HAP-1 (cell line): ENCODE data around the gene IER3IP1.
"Not testable (repeated sequence)": the region's sequence is repeated elsewhere in the genome, so short reads cannot be mapped to it uniquely, and the experiment has no call there.

Source experiments
- DNase-seq, 2 experiments: peaks; one replicate each; pipeline ENCODE4 v3.0.0-alpha.2; 2016 to 2020; ENCODE audit warnings: low spot score in 2 of 2
- H3K27me3 ChIP-seq: fragments of 250-450 bp; sonication (Bioruptor Pico); 2 replicates; pipeline ENCODE4 v1.5.1; 2020; ENCODE audit warnings: low read depth, mild to moderate bottlenecking, moderate library complexity
- H3K36me3 ChIP-seq: fragments of 250-450 bp; sonication (Bioruptor Pico); replicated peaks from 2 replicates; pipeline ENCODE4 v1.5.1; 2020; ENCODE audit warnings: mild to moderate bottlenecking
- H3K4me1 ChIP-seq: fragments of 250-450 bp; sonication (Bioruptor Pico); 2 replicates; pipeline ENCODE4 v1.5.1; 2020; ENCODE audit warnings: mild to moderate bottlenecking
- H3K4me3 ChIP-seq: fragments of 250-450 bp; sonication (Bioruptor Pico); 2 replicates; pipeline ENCODE4 v1.5.1; 2020; ENCODE audit warnings: mild to moderate bottlenecking, moderate library complexity
- H3K9me3 ChIP-seq: fragments of 250-450 bp; sonication (Bioruptor Pico); 2 replicates; pipeline ENCODE4 v1.5.1; 2020; ENCODE audit warnings: mild to moderate bottlenecking, moderate library complexity
- in situ Hi-C: fragments of 300-500 bp; cut with MboI; formaldehyde crosslinking; loops from 3 replicates; pipeline ENCODE4 v1.14.3; 2020; ENCODE audit warnings: low sequenced_read_pairs, inconsistent platforms, mixed read lengths

Gene IER3IP1

GRCh38 chr18:47175283-47175897 is 774 bp downstream of the IER3IP1 start:
- no peaks in the 10 kb centered on the region for H3K36me3 ChIP-seq
- H3K4me3 ChIP-seq, result peak overlapping the region; percentile 99
- no peaks in the 10 kb centered on the region for H3K9me3 ChIP-seq
- peak in 1 of 2 experiments; percentile 32 for DNase-seq
- no peaks in the 10 kb centered on the region for H3K27me3 ChIP-seq
- in situ Hi-C loops, result no loop called here
- peaks cover 3% of the 10 kb centered on the region; the same call in 1 of the 2 replicates for H3K4me1 ChIP-seq

- in situ Hi-C loops, result no loop called here
- H3K36me3 ChIP-seq, result no peaks in the 10 kb centered on the region
These were observed 1.5 kb downstream of the IER3IP1 start for GRCh38 chr18:47174545-47175116.

GRCh38 chr18:47172476-47172875 is 3.7 kb downstream of the IER3IP1 start:
- Histone ChIP-seq H3K4me3 (no peak overlapping the region), H3K9me3 (no peaks in the 10 kb centered on the region), H3K36me3 (no peaks in the 10 kb centered on the region), H3K4me1 (peaks cover 8% of the 10 kb centered on the region), H3K27me3 (no peaks in the 10 kb centered on the region)
- no peak for DNase-seq
- in situ Hi-C loops, result no loop called here

More at GRCh38 chr18:47174545-47175116, 1.5 kb downstream of the IER3IP1 start:
- Histone ChIP-seq H3K9me3 (no peaks in the 10 kb centered on the region), H3K4me1 (peaks cover 3% of the 10 kb centered on the region; the same call in 1 of the 2 replicates), H3K4me3 (peak overlapping the region; percentile 99), H3K27me3 (no peaks in the 10 kb centered on the region)
- no peak for DNase-seq

- no peak for DNase-seq
- in situ Hi-C loops, result no loop called here
These were observed 7.3 kb downstream of the IER3IP1 start for GRCh38 chr18:47168913-47169312.

GRCh38 chr18:47168509-47168908 is 7.7 kb downstream of the IER3IP1 start:
- no peak overlapping the region for H3K4me3 ChIP-seq
- in situ Hi-C loops, result no loop called here
- no peak for DNase-seq

More at GRCh38 chr18:47168913-47169312, 7.3 kb downstream of the IER3IP1 start:
- Histone ChIP-seq H3K36me3 (no peaks in the 10 kb centered on the region), H3K4me1 (peaks cover 5% of the 10 kb centered on the region), H3K27me3 (no peaks in the 10 kb centered on the region), H3K9me3 (no peaks in the 10 kb centered on the region), H3K4me3 (no peak overlapping the region)

GRCh38 chr18:47166294-47166693 is 9.9 kb downstream of the IER3IP1 start:
- DNase-seq, result no peak
- Histone ChIP-seq H3K4me3 (no peak overlapping the region), H3K9me3 (no peaks in the 10 kb centered on the region), H3K36me3 (no peaks in the 10 kb centered on the region), H3K4me1 (peaks cover 5% of the 10 kb centered on the region), H3K27me3 (no peaks in the 10 kb centered on the region)
- in situ Hi-C loops, result no loop called here

More at GRCh38 chr18:47168509-47168908, 7.7 kb downstream of the IER3IP1 start:
- no peaks in the 10 kb centered on the region for H3K9me3 ChIP-seq
- H3K27me3 ChIP-seq, result no peaks in the 10 kb centered on the region
- peaks cover 5% of the 10 kb centered on the region for H3K4me1 ChIP-seq
- no peaks in the 10 kb centered on the region for H3K36me3 ChIP-seq

GRCh38 chr18:47163241-47163640 is 12.9 kb downstream of the IER3IP1 start:
- H3K27me3 ChIP-seq, result no peaks in the 10 kb centered on the region
- in situ Hi-C loops, result no loop called here
- H3K4me3 ChIP-seq, result no peak overlapping the region
- H3K9me3 ChIP-seq, result no peaks in the 10 kb centered on the region
- H3K4me1 ChIP-seq, result peaks cover under 1% of the 10 kb centered on the region
- DNase-seq, result no peak
- no peaks in the 10 kb centered on the region for H3K36me3 ChIP-seq

GRCh38 chr18:47160256-47160655 is 15.9 kb downstream of the IER3IP1 start:
- in situ Hi-C loops, result no loop called here
- Histone ChIP-seq H3K36me3 (peaks cover 4% of the 10 kb centered on the region; the same call in 1 of the 2 replicates), H3K27me3 (no peaks in the 10 kb centered on the region), H3K4me1 (no peaks in the 10 kb centered on the region), H3K9me3 (no peaks in the 10 kb centered on the region), H3K4me3 (no peak overlapping the region)
- no peak for DNase-seq

- H3K4me3 ChIP-seq, in situ Hi-C loops, H3K27me3 ChIP-seq, H3K9me3 ChIP-seq, H3K4me1 ChIP-seq: not testable (repeated sequence)
- H3K36me3 ChIP-seq, result peaks cover 15% of the 10 kb centered on the region
- DNase-seq, result peak in 1 of 2 experiments; percentile 25
These were observed 17.8 kb downstream of the IER3IP1 start for GRCh38 chr18:47158404-47158803.

GRCh38 chr18:47151439-47151838 is 24.7 kb downstream of the IER3IP1 start:
- Histone ChIP-seq H3K4me3 (peak overlapping the region; percentile 74), H3K4me1 (peaks cover 9% of the 10 kb centered on the region), H3K27me3 (no peaks in the 10 kb centered on the region), H3K36me3 (peaks cover 15% of the 10 kb centered on the region), H3K9me3 (no peaks in the 10 kb centered on the region)
- in situ Hi-C loops, result no loop called here
- DNase-seq, result no peak

GRCh38 chr18:47150824-47151366 is 25.3 kb downstream of the IER3IP1 start:
- Histone ChIP-seq H3K4me3 (peak overlapping the region; percentile 74), H3K36me3 (peaks cover 15% of the 10 kb centered on the region), H3K27me3 (no peaks in the 10 kb centered on the region), H3K4me1 (peaks cover 9% of the 10 kb centered on the region), H3K9me3 (no peaks in the 10 kb centered on the region)
- in situ Hi-C loops, result no loop called here
- DNase-seq, result peak in 1 of 2 experiments; percentile 26

- Histone ChIP-seq H3K27me3 (no peaks in the 10 kb centered on the region), H3K4me3 (peak within 1 kb of the TSS; percentile 74), H3K9me3 (no peaks in the 10 kb centered on the region), H3K4me1 (peaks cover 9% of the 10 kb centered on the region), H3K36me3 (peaks cover 11% of the 10 kb centered on the region)
- in situ Hi-C loops, result no loop called here
- peak; percentile 78 to 90 for DNase-seq
These were observed 25.9 kb downstream of the IER3IP1 start, which contains the start of gene HDHD2 for GRCh38 chr18:47150029-47150823. Gene HDHD2, minus strand, starts transcription at chr18:47150500. Its CDS starts 14,061 bp downstream, at chr18:47136439.

GRCh38 chr18:47149457-47150028 is 26.6 kb downstream of the IER3IP1 start:
- DNase-seq, result no peak
- in situ Hi-C loops, result no loop called here
- peaks cover 9% of the 10 kb centered on the region for H3K4me1 ChIP-seq
- H3K4me3 ChIP-seq, result peak overlapping the region; percentile 74
- H3K9me3 ChIP-seq, result no peaks in the 10 kb centered on the region
- no peaks in the 10 kb centered on the region for H3K27me3 ChIP-seq
- peaks cover 10% of the 10 kb centered on the region for H3K36me3 ChIP-seq
